NCI-H2171 treated with DMSO at 0.1 percent for 48 hours (cell line): ENCODE measurements around the gene SVIL.
"Not testable (repeated sequence)": the region's sequence is repeated elsewhere in the genome, so short reads cannot be mapped to it uniquely, and the experiment has no call there.

ENCODE experiments used
- DNase-seq: peaks from one replicate; lab custom pipeline; 2025; lab: John Stamatoyannopoulos, UW

SVIL gene

GRCh38 chr10:29487032-29487883 is 147.5 kb downstream of the SVIL start:
- DNase-seq = not testable (repeated sequence)

- no peak for DNase-seq
These were observed 148.3 kb downstream of the SVIL start for GRCh38 chr10:29486433-29486832.

GRCh38 chr10:29484677-29485076 is 150.1 kb downstream of the SVIL start:
- not testable (repeated sequence) for DNase-seq

- DNase-seq = no peak
These were observed 152.0 kb downstream of the SVIL start for GRCh38 chr10:29482591-29483431.

- no peak for DNase-seq
These were observed 152.8 kb downstream of the SVIL start for GRCh38 chr10:29481906-29482440.

- peak; percentile 21 for DNase-seq
These were observed 154.5 kb downstream of the SVIL start for GRCh38 chr10:29479981-29480954.

GRCh38 chr10:29479081-29479925 is 155.5 kb downstream of the SVIL start:
- DNase-seq = no peak

GRCh38 chr10:29473406-29474100 is 161.2 kb downstream of the SVIL start:
- DNase-seq = no peak

- DNase-seq = no peak
These were observed 161.7 kb downstream of the SVIL start for GRCh38 chr10:29473087-29473356.

GRCh38 chr10:29472301-29473086 is 162.3 kb downstream of the SVIL start:
- DNase-seq = no peak

- no peak for DNase-seq
These were observed 163.3 kb downstream of the SVIL start for GRCh38 chr10:29471544-29471859.

GRCh38 chr10:29470843-29471543 is 163.8 kb downstream of the SVIL start:
- DNase-seq = no peak

GRCh38 chr10:29470355-29470705 is 164.4 kb downstream of the SVIL start:
- DNase-seq = no peak

GRCh38 chr10:29469481-29470354 is 165.1 kb downstream of the SVIL start:
- DNase-seq = no peak

- no peak for DNase-seq
These were observed 169.4 kb downstream of the SVIL start for GRCh38 chr10:29465384-29465783.

- not testable (repeated sequence) for DNase-seq
These were observed 170.1 kb downstream of the SVIL start for GRCh38 chr10:29464671-29465171.

- DNase-seq = no peak
These were observed 173.7 kb downstream of the SVIL start for GRCh38 chr10:29461042-29461441.

GRCh38 chr10:29458190-29458589 is 176.6 kb downstream of the SVIL start:
- DNase-seq = not testable (repeated sequence)
